Measurements from ENCODE around the gene HUWE1. TPM values are rescaled to one million over a fixed set of nuclear protein-coding genes. Genes with fewer than 3 reads are reported as not detected.
"Not testable (repeated sequence)": the region's sequence is repeated elsewhere in the genome, so short reads cannot be mapped to it uniquely, and the experiment has no call there.

Gene HUWE1
- total RNA-seq, 1 experiment from 2014 or later = 536 TPM

DNA sequence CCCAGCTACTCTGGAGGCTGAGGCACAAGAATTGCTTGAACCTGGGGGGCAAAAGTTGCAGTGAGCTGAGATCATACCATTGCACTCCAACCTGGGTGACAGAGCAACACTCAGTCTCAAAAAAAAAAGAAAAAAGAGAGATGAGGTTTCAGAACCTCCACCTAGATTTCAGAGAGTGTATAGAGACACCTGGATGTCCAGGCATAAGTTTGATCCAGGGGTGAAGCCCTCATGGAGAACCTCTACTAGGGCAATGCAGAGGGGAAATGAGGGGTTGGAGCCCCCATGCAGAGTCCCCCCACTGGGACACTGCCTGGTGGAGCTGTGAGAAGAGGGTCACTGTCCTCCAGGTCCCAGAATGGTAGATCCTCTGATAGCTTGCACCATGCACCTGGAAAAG, 159.5 kb downstream of the HUWE1 start:
- no peak overlapping the region for H3K4me3 ChIP-seq
- H3K27ac ChIP-seq = no peak overlapping the region
- no peaks in the 10 kb centered on the region for H3F3A ChIP-seq (ENCODE audit: insufficient read depth, low read depth)
- CTCF ChIA-PET = no interaction called here
- no peaks in the 10 kb centered on the region for H3K9me2 ChIP-seq (ENCODE audit: insufficient read depth)
- POLR2A ChIA-PET (ENCODE audit: unreplicated experiment) = no interaction called here
- no peaks in the 10 kb centered on the region for H3K27me3 ChIP-seq (ENCODE audit: insufficient read depth, low read depth)
- no peak overlapping the region for H3K4me2 ChIP-seq
- H3K9me3 ChIP-seq (ENCODE audit: insufficient read depth, low read depth) = no peaks in the 10 kb centered on the region
- no peaks in the 10 kb centered on the region for H3K36me3 ChIP-seq (ENCODE audit: low read depth)
- H3K79me2 ChIP-seq (ENCODE audit: low read depth) = no peaks in the 10 kb centered on the region
- H2AFZ ChIP-seq = no peak overlapping the region
- no peak for DNase-seq
- no peaks in the 10 kb centered on the region for H4K20me1 ChIP-seq (ENCODE audit: insufficient read depth)
- no peaks in the 10 kb centered on the region for H3K4me1 ChIP-seq (replicated peaks; ENCODE audit: insufficient read depth)
- TF ChIP-seq CTCF (conservative IDR thresholded peaks at IDR 0.05) (no peak), EZH2 (IDR thresholded peaks at IDR 0.05; ENCODE audit: low read depth) (no peak)
- intact Hi-C loops (cut with micrococcal nuclease; ENCODE audit: unreplicated experiment) = no loop called here
- no TSS peak for BruUV-seq (replicated peaks)

GRCh38 chrX:53511322-53511721, 175.2 kb downstream of the HUWE1 start:
- no peak overlapping the region for H3K4me3 ChIP-seq
- ChIA-PET POLR2A (ENCODE audit: unreplicated experiment) (no interaction called here), CTCF (interaction anchor here (0.6 kb wide), 1 partner anchor 23 kb away, joined by 3 read pairs; no protein-coding TSS in a partner anchor)
- no peak overlapping the region for H3K27ac ChIP-seq
- no peak overlapping the region for H3K4me2 ChIP-seq
- H3K9me2 ChIP-seq (ENCODE audit: insufficient read depth) = no peaks in the 10 kb centered on the region
- no peaks in the 10 kb centered on the region for H3K79me2 ChIP-seq (ENCODE audit: low read depth)
- no peak overlapping the region for H2AFZ ChIP-seq
- BruUV-seq (replicated peaks) = no TSS peak
- H3K4me1 ChIP-seq (replicated peaks; ENCODE audit: insufficient read depth) = no peaks in the 10 kb centered on the region
- no peak for DNase-seq
- TF ChIP-seq EZH2 (IDR thresholded peaks at IDR 0.05; ENCODE audit: low read depth) (no peak), CTCF (conservative IDR thresholded peaks at IDR 0.05) (no peak)
- H3F3A ChIP-seq (ENCODE audit: insufficient read depth, low read depth) = no peaks in the 10 kb centered on the region
- H3K9me3 ChIP-seq (ENCODE audit: insufficient read depth, low read depth) = no peaks in the 10 kb centered on the region
- H3K36me3 ChIP-seq (ENCODE audit: low read depth) = no peaks in the 10 kb centered on the region
- H3K27me3 ChIP-seq (ENCODE audit: insufficient read depth, low read depth) = no peaks in the 10 kb centered on the region
- H4K20me1 ChIP-seq (ENCODE audit: insufficient read depth) = no peaks in the 10 kb centered on the region
- intact Hi-C loops (cut with micrococcal nuclease; ENCODE audit: unreplicated experiment) = no loop called here

GRCh38 chrX:53504035-53504434, 182.5 kb downstream of the HUWE1 start:
- DNase-seq; H3K79me2 ChIP-seq (ENCODE audit: low read depth); H3K4me3 ChIP-seq; H3K9me2 ChIP-seq (ENCODE audit: insufficient read depth); H3K36me3 ChIP-seq (ENCODE audit: low read depth); CTCF ChIA-PET; H3K27me3 ChIP-seq (ENCODE audit: insufficient read depth, low read depth); H3K27ac ChIP-seq; H4K20me1 ChIP-seq (ENCODE audit: insufficient read depth); H3K4me1 ChIP-seq (replicated peaks; ENCODE audit: insufficient read depth); H3K4me2 ChIP-seq; H3K9me3 ChIP-seq (ENCODE audit: insufficient read depth, low read depth); intact Hi-C loops (cut with micrococcal nuclease; ENCODE audit: unreplicated experiment); H2AFZ ChIP-seq; H3F3A ChIP-seq (ENCODE audit: insufficient read depth, low read depth); BruUV-seq (replicated peaks); POLR2A ChIA-PET (ENCODE audit: unreplicated experiment): not testable (repeated sequence)

DNA sequence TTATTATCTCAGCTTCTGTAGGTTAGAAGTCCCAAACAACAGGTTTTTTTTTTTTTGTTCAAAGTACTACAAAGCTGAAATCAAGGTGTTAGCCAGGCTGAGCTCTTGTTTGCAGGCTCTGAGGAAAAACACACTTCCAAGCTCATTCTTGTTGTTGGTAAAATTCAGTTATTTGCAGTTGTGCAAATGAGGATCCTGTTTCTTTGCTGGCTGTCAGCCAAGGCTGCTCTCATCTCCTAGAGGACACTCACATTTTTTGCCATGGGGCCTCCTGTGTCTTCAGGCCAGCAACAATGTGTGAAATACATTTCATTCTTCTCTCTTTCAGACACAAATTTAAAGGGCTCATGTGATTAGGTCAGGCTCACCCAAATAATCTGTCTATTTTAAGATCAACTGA, 192.1 kb downstream of the HUWE1 start:
- intact Hi-C loops (cut with micrococcal nuclease; ENCODE audit: unreplicated experiment) = no loop called here
- Histone ChIP-seq H3K9me3 (ENCODE audit: insufficient read depth, low read depth) (no peaks in the 10 kb centered on the region), H2AFZ (no peak overlapping the region), H3K79me2 (ENCODE audit: low read depth) (no peaks in the 10 kb centered on the region), H4K20me1 (ENCODE audit: insufficient read depth) (no peaks in the 10 kb centered on the region), H3K4me3 (no peak overlapping the region), H3K36me3 (ENCODE audit: low read depth) (no peaks in the 10 kb centered on the region), H3K27me3 (ENCODE audit: insufficient read depth, low read depth) (no peaks in the 10 kb centered on the region), H3K27ac (no peak overlapping the region), H3K4me2 (no peak overlapping the region), H3K9me2 (ENCODE audit: insufficient read depth) (no peaks in the 10 kb centered on the region), H3F3A (ENCODE audit: insufficient read depth, low read depth) (no peaks in the 10 kb centered on the region), H3K4me1 (replicated peaks; ENCODE audit: insufficient read depth) (no peaks in the 10 kb centered on the region)
- ChIA-PET POLR2A (ENCODE audit: unreplicated experiment) (no interaction called here), CTCF (no interaction called here)
- no peak for DNase-seq
- no peak for TF ChIP-seq EZH2 (IDR thresholded peaks at IDR 0.05; ENCODE audit: low read depth)
- no peak for TF ChIP-seq CTCF (conservative IDR thresholded peaks at IDR 0.05)
- no TSS peak for BruUV-seq (replicated peaks)

Measured in PC-9 (cell line).